HG02885 (cell line): Measurements from ENCODE around the gene GPR85.
"Not testable (repeated sequence)": the region's sequence is repeated elsewhere in the genome, so short reads cannot be mapped to it uniquely, and the experiment has no call there.

Experiments
- ATAC-seq: cut with Tn5 transposase; IDR thresholded peaks from one replicate; pipeline ENCODE4 v1.9.1; 2021; ENCODE audit warnings: mild to moderate bottlenecking; ENCODE audit not compliant: unreplicated experiment, poor library complexity

GPR85 gene

DNA sequence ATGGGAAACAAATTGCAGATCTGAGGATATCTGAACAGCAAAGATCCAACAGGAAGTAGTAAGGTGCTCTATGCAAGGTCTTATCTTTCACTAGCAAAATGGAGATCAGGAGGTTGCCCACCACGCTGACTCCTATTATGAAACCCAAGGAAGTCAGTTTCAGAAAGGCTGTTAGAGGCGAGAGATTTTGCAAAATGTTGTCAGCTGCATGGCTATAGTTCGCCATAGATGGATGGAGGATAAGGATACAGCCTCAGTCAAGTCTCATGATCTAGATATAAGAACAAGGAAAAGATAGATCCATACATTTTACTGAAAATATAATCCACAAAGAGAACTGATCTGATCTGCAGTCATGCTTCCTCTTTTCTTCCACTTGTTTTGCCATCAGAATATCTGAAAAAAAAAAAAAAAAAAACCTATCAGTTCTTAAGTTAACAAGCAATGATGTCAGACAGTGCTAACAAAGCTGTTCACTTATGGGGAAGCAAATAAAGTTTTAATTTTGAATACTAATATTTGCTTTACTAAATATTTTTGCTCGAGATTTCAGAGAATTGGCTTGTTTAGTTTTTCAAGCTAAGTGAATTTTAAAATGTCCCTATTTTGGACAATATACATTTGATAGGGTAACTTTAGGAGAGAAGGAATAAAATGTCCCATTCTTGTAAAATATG, 2.0 kb downstream of the GPR85 start:
- no peak for ATAC-seq

DNA sequence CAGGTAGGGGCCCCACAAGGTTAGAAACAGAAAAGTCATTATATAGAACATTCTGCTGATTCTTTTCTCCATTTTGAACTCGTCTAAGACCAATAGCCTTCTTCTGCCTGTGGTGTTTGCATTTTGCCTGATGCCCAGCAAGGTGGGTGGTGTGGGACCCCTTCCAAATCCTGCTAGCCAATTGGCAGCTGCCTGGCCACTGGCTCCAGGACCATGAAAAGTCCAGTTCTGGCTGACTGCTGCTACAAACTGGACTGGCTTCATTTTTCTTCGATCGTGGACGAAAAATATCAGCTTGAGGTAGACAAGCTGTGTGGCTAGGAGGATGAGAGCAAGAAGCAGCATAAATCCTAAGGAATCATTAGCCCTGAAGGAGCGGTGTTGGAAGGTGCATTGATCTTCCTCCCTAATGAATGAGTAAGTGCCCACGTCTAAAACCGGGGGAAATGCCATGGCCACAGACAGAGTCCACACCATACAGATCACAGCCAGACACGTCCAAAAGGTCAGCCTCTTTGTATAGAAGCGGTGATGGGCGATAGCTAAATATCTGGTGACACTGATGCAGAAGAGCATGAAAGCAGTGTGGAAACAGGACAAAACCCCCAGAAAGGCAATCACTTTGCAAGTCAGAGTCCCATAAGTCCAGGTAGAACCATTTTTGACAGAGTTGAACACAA, 2.7 kb downstream of the GPR85 start:
- ATAC-seq, result no peak

GRCh38 chr7:113083132-113083815, 3.4 kb downstream of the GPR85 start:
- peak; percentile 58 for ATAC-seq

DNA sequence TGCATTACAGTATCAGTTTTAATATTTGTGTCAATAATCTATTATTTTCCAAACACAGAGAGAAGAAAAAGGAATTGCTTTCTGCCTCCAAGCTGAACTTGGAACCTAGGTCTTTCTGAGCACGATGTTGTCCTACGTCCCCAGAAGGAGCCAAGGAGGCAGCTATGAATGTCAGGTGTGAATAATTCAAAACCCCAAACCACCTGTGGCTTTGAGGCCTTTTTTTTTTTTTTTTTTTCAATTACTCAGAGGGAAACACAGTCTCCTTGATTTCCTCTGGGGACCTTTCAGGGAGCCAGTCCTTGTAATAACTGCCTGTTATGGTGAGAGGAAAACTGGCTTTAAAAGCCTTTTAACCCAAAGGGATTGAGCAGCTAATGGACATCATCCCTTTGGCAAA, 8.3 kb downstream of the GPR85 start:
- no peak for ATAC-seq

GRCh38 chr7:113076703-113077102, 9.9 kb downstream of the GPR85 start:
- no peak for ATAC-seq

- ATAC-seq, result peak; percentile 77
Measured at GRCh38 chr7:113071465-113071864, 15.2 kb downstream of the GPR85 start.

- no peak for ATAC-seq
Measured at GRCh38 chr7:113062499-113062898, 24.1 kb downstream of the GPR85 start.

DNA sequence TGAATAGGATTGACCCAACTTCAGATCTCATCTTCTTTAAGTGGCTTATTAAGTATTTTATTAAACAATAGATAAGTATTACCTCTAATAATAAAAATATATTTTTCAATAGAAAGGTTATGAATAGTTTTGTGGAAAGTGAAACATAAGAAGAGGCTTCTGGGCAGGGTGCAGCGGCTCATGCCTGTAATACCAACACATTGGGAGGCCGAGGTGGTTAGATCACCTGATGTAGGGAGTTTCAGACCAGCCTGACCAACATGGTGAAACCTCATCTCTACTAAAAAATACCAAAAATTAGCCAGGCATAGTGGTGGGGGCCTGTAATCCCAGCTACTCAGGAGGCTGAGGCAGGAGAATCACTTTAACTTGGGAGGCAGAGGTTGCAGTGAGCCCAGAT, 26.5 kb downstream of the GPR85 start:
- no peak for ATAC-seq

DNA sequence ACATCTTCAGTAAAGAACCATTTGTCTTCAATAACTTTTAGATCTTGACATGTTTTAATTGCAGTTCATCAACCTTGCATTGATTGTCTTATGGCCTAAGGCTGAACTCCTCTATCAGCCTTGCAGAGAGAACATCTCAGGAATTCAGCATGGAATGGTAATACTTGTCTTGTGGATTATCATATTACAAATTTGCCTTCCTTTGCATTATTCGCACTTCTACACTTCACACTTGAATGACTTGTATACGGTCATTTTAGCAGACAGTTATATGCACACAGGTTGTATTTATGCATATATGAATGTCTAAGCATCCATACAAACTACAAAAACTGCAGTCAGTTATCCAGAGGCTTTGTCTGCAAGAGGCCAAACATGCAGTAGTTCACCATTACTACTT, 31.7 kb downstream of the GPR85 start:
- ATAC-seq, result no peak

- ATAC-seq, result not testable (repeated sequence)
Measured at GRCh38 chr7:113054272-113054671, 32.4 kb downstream of the GPR85 start.

GRCh38 chr7:113049221-113049620, 37.4 kb downstream of the GPR85 start:
- ATAC-seq, result not testable (repeated sequence)

DNA sequence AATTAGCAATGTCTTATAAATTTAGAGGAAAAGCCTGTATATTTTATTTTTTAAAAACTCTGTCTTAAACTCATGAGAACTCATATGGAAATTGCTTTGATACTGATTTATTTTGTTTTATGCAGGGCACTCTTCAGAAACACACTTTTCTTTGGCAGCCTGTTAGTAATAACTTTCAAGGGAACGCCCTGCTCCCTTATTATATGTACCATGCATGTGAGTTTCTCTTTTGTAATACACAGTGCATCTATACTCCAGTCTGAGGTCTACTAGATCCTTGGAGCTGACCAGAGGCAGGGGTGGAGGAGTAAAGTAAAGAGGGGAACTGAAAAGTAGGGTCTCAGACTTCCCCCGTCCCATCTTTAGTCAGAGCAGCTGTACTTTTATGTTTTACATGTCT, 40.2 kb downstream of the GPR85 start:
- ATAC-seq, result no peak

DNA sequence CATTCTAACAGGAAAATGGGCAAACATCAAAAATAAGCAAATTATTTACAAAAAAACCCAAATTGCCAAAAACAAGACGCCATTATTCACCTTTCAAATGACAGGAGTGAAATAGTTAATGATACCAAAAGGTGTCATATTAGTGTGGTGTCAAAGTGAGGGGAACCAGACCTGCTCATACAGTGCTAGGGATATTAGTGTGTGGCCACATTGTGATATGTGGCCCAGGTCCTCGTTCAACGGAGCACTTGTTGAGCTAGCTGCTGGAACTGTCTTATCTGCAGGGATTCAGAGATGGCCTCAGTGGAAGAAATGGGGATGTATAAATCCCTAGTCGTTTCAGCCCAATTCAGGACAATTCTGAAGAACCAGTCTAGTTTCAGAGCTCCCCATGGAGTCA, 41.2 kb downstream of the GPR85 start:
- no peak for ATAC-seq

DNA sequence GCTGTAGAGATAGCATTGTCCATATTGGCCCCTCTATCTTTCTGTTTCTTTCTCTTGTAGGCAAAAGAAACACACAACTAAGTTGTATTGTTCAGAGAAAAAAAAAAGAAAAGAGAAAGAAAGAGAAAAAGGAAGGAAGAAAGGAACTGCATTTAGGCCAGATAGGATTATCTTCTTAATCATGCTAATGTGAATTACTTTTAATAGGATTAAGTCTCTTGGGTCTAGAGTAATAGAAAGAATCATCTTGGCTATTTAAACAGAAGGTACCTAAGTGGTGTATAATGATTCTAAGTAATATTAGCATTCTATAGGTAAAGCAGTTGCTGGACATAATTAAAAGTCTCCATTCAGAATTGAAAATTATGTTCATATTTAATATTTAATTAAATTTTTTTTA, 42.2 kb downstream of the GPR85 start:
- ATAC-seq, result no peak

DNA sequence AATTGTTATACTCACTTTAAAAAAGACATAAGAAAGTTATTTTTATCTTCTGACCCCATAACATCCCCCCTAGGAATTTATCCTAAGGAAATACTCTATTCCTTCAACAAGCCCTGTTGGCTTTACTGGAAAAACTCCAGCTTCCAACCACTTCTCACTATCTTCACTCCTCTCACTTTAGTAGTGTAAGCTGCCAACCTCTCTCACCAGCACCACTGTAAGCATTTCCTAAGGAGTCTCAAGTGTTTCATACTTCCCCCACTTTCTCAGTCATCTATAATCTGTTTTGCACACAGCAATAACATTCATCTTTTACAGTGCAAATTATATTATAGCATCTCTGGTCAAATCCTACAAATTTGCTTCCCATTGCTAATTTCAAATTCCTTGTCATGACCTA, 45.8 kb downstream of the GPR85 start:
- no peak for ATAC-seq

GRCh38 chr7:113033959-113034358, 52.7 kb downstream of the GPR85 start:
- no peak for ATAC-seq
